ENCODE results near the gene LTA4H.

- TF ChIP-seq CTCF (conservative IDR thresholded peaks at IDR 0.05; ENCODE audit: low read depth, low read length) (no peak), EZH2 (IDR thresholded peaks at IDR 0.05; ENCODE audit: borderline replicate concordance, low read depth, low read length, poor library complexity, severe bottlenecking) (no peak)
Observed at GRCh38 chr12:96025518-96025917, 9.9 kb downstream of the LTA4H start.

All from A673 (cell line).